ENCODE results near the gene CCDC51.
"Not testable (repeated sequence)": the region's sequence is repeated elsewhere in the genome, so short reads cannot be mapped to it uniquely, and the experiment has no call there.

The CCDC51 gene

DNA sequence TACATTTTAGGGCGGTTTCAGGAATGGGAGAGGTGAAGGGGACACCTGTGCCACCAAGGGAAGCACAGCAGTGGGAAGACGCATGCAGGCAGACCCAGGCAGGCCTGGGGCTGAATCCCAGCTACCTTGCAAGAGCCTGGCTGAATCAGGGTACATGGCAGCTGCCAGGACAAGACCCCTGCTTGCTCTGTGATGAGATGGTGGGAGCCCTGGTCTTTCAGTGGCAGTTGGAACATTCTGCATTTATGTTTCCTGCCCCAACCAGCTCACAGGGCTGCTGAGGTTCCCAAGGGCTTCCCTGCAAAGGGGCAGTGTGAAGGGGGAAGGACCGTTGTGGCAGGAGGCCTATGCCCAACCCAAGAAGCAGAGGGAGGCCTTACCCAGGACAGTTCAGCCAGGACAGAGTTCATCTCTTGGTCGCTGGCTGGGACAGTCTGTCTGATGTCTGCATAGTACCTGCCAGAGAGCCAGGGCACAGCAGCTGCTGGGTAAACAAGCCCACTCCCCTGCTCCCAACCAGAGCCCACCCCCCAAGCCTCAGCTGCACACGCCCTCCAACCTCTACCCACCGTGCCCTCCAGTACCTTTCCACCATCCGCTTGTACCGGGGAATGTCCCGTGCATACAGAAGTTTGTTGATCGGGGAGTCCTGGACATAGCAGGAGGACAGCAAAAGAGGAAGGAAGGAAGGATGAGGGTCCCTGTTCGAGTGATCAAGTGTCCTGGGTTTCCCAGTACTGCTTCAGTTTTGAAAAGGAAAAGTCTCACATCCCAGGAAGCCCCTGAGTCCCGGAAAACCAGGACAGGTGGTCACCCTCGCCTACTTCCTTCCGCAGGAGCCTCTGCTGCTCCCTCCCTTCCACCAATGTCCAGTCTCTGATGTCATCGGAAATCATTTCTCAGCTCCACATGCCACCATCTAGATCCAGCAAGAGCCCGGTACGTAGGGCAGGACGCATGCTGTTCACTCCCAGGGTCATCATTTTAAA lies 33.2 kb downstream of the CCDC51 start:
- DNase-seq (ENCODE audit: low spot score): no peak

- DNase-seq (ENCODE audit: low spot score): no peak
These were observed 33.9 kb downstream of the CCDC51 start for GRCh38 chr3:48405971-48406370.

DNA sequence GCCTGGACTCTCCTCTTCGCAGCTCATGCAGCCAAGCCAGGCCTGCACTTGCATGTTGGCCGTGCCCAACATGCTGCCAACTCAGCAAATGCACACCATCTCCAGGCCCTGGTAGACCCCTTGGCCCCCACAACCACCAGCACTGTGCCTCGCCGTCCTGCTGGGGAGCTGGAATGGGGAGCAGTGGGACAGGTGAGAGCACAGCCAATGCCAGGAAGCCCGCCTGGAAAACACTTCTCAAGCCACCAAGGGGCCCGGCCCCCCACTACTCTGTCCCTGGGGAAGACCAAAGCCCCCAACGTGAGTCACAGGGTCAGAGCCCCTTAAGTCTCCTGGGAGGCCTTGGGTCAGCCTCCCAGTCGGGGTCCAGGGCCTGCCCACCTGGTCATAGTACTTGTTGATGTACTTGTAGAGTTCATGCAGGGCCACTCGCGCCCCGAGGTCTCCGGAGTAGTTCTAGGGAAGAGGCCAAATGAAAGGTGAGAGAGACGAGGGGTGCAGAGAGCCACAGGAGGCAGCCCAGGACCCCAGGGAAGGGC lies 34.5 kb downstream of the CCDC51 start:
- no peak for DNase-seq (ENCODE audit: low spot score)

GRCh38 chr3:48404440-48405342 lies 35.2 kb downstream of the CCDC51 start:
- DNase-seq (ENCODE audit: low spot score): no peak

DNA sequence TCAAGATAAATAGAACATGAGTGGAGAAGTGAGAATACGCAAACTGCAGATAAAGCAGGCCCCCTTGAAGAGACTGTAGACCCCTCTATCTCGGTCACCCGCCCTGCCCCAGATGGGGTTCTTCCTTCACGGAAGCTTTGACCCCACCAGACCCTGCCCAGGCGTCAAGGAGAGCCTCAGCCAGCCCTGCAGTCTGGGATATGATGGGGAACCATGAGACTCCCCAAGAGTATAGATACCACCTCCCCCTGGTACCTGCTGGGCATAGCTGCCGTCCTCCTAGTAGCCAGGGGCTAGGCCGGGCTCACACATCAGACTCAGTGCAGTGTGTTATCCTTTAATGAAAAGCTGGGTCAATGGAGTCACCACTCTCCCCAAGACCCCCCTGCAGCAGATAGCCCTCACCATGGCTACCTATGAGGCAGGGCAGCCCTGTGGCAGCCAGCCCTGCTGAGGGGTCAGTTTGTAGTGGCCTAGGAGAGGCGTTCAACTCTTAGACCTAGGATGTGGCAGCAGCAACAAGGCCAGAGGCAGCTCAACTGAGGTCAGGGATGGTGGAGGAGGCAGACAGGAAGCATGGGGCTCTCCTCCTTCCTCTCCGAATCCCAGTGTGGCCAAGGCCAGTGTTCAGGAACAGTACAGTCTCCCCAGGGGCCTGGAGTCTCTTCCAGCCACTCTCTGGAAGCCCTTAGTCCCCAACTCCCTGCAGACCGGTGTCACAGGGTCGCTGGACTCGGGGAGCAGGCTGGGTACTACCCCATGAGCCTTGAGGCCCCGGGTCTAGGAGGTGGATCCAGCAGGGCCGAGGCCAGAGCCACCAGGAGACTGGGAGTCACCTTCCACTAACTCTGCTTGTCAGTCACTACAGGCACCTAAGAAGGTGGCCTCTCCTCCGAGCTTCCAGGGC lies 36.1 kb downstream of the CCDC51 start:
- no peak for DNase-seq (ENCODE audit: low spot score)

GRCh38 chr3:48402907-48403306 lies 37.0 kb downstream of the CCDC51 start:
- DNase-seq (ENCODE audit: low spot score): no peak

GRCh38 chr3:48402281-48402732 lies 37.6 kb downstream of the CCDC51 start:
- DNase-seq (ENCODE audit: low spot score): no peak

- not testable (repeated sequence) for DNase-seq (ENCODE audit: low spot score)
These were observed 38.5 kb downstream of the CCDC51 start for GRCh38 chr3:48401434-48401901.

DNA sequence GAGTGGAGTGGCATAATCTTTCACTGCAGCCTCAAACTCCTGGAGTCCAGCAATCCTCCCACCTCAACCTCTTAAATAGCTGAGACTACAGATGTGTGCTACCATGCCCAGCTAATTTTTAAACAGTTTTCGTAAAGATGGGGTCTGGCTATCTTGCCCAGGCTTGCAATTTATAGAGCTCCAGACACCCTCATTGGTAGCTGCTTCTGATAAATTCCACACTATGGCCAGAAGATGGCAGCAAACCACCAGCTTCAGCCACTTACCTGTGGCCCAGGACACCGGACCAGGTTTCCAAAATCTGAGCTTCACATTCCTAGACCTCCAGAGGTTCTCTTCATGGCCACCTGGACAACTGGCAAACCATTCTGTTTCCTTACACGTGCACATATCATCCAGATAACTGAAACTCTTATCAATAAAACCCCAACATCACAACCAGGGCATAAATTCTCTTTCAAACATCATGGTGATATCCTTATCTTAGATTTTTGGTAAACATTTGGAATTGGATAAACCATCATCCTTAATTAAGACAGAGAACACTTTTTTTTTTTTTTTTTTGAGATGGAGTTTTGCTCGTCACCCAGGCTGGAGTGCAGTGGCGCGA lies 39.0 kb downstream of the CCDC51 start:
- DNase-seq (ENCODE audit: low spot score): peak; percentile 84

DNA sequence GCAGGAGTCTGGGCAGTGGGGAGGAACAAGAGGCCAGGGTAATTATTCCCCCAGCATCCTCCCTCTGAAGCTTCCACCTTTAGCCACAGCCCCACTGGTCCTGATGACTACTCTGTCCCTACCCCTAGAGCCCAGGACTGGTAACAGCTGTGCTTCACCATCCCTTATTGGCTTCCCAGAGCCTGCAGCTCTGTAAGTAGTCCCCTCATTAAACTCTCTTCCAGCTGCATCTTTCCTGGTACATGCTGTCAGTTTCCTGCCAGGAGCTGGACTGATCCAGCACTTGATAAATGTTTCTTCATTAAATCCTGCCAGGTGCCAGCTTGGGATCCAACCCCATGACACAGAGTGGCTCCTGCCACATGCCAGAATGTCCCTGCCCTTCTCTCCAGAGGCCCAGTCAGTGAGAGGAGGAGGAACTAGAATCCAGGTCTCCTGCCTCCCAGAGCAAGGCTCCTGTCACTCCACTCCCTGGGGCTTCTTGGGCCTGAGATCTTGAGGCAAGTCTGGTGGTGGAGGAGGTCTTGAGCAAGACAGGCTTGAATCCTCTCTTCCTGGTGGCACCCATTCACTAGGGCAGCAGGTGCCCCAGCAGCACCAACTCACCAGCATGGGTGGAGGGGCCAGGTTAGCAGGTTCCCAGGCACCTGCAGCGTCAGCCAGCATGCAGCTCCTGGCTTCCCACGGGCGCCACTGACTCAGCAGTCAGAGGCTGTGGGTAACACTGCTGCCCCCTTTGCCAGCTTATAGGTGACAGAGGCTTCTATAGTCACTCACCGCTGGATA lies 40.3 kb downstream of the CCDC51 start:
- DNase-seq (ENCODE audit: low spot score): peak; percentile 2

DNA sequence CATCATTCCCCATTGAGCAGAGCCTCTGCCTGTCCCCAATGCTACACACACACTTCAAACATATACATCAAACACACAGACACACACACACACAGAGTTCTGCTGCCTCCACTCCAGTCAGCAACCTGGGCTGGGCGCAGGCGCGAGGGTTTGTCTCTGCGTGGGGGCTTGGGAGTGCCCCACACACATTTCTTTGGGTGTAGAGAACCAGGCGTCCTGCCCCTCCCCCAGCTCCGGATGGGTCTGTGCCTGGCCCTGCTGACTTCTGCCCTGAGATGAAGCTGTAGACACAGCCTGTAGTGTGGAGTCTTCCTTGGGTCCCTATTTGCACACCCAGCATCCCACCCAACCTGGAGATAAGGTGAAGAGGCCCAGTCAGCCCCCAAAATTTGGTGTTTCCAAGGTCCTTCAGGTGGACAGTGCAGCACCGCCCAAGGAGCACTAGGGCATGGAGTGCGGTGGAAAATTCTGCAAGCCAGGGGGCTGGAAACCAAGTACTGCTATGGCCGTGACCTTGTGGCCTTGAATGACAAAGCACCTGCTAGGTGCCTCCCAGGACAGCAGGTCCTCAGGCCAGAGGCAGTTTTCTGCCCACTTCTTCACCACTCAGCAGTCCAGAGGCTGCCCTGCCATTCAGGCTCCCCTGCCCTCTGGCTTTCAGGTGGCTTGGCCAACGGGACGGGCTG lies 41.1 kb downstream of the CCDC51 start:
- DNase-seq (ENCODE audit: low spot score): peak; percentile 1

DNA sequence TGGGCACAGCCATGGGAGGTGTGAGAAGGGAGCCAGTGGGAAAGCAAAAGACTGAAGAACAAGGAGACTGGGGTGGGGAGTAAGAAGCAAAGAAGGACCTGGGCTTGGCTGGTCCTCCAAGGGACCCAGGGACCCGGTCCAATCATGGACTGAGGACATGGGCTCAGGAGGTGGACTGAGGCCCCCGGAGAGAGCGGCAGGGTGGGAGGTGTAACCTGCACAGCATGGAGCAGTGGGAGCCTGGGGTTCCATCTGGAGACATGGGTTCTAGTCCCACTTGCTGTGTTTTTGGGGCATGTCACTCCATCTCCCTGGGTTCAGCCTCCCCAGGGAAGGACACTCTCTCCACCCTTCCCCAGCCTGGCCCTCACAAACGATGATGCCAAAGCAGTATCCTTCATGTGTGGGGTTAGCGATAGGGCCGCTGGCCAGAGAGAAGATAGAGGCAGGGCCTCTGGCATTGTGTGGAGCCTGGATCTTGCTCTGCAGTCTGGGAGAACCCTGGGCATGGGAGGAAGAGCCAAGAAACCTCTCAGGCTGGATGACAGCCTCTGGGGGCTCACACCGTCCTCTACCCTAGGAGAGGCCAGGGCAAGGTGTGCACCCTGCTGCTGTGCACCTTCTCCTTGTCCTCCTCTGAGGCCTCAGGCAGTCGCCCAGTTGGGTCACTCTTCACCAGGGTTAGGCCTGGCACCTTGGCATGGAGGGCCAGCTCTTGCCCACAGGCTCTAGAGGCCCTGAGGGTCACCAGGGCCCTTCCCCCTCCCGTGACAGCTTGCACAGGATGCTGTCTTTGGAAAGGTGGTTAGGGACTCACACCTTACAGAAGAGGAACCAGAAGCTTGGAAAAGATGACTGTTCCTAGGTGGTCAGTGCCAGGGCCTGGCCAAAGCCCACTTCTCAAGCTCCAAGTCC lies 41.9 kb downstream of the CCDC51 start:
- DNase-seq (ENCODE audit: low spot score): peak; percentile 1

GRCh38 chr3:48395714-48396113 lies 44.2 kb downstream of the CCDC51 start:
- no peak for DNase-seq (ENCODE audit: low spot score)

- no peak for DNase-seq (ENCODE audit: low spot score)
These were observed 45.5 kb downstream of the CCDC51 start for GRCh38 chr3:48394391-48394790.

DNA sequence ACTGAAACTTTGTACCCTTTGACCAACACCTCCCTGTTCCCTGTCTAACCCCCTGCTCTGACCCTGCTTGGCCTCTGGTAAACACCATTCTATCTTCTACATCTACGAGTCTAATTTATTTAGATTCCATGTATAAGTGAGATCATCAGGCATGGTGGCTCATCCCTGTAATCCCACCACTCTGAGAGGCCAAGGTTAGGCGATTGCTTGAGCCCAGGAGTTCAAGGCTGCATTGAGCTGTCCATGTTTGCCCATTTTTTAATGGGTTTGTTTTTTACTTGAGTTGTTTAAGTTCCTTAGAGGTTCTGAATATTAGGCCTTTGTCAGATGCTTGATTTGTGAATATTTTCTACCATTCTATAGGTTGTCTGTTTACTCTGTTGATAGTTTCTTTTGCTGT lies 51.0 kb downstream of the CCDC51 start:
- no peak for DNase-seq (ENCODE audit: low spot score)

DNA sequence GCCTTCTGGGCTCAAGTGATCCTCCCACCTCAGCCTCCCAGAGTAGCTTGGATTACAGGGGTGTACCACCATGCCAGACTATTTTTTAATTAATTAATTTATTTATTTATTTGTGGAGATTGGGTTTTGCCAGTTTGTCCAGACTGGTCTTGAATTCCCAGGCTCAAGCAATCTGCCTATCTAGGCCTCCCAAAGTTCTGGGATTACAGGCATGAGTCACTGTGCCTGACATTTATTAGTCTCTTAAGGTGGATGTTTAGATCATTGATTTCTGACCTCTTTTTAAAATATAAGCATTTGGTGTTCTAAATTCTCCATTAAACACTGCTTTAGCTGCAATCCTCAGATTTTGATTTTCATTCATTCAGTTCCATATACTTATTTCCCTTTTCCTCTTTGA lies 52.3 kb downstream of the CCDC51 start:
- no peak for DNase-seq (ENCODE audit: low spot score)

Data from germinal center (tissue), 1 donor.